CD4-positive, CD25-positive, alpha-beta regulatory T cell (primary cell): Measurements from ENCODE around the gene RAB15. TPM values are rescaled to one million over a fixed set of nuclear protein-coding genes. Genes with fewer than 3 reads are reported as not detected.

ENCODE experiments used
- ATAC-seq, 2 donors: fragments of 150-1000 bp; cut with Tn5 transposase; one replicate each; pipeline ENCODE4 v1.10.0; 2021; ENCODE audit warnings: low read depth in 2 of 2, moderate number of reproducible peaks in 2 of 2, moderate library complexity in 1 of 2
- DNase-seq, 3 donors: peaks; one replicate each; pipeline versions ENCODE4 v3.0.0 to v3.0.0-alpha.2; 2012 to 2022; ENCODE audit warnings: mixed read lengths in 1 of 3
- H3K27ac ChIP-seq: one replicate; pipeline ENCODE4 v1.7.0; 2013; ENCODE audit warnings: mild to moderate bottlenecking, low read length; ENCODE audit not compliant: insufficient read depth, poor library complexity, severe bottlenecking
- H3K27me3 ChIP-seq: one replicate; pipeline ENCODE4 v1.7.0; 2013; ENCODE audit warnings: low read length; ENCODE audit not compliant: control insufficient read depth, insufficient read depth
- H3K36me3 ChIP-seq: one replicate; pipeline ENCODE4 v1.7.0; 2013; ENCODE audit warnings: mild to moderate bottlenecking, low read length, moderate library complexity; ENCODE audit not compliant: control insufficient read depth, insufficient read depth
- H3K4me1 ChIP-seq: 2 replicates; pipeline ENCODE4 v1.7.0; 2013; ENCODE audit warnings: mild to moderate bottlenecking, low read length; ENCODE audit not compliant: insufficient read depth, control insufficient read depth, poor library complexity, severe bottlenecking
- H3K4me3 ChIP-seq: one replicate; pipeline ENCODE4 v1.7.0; 2013; ENCODE audit warnings: low read depth, mild to moderate bottlenecking, low read length, moderate library complexity
- H3K9me3 ChIP-seq, 2 experiments: 1 replicate in 1 of 2; 2 replicates in 1 of 2; pipeline ENCODE4 v1.7.0; 2013; ENCODE audit warnings: low read length in 2 of 2, mild to moderate bottlenecking in 1 of 2, moderate library complexity in 1 of 2; ENCODE audit not compliant: control insufficient read depth in 2 of 2
- H3K27ac Mint-ChIP-seq, 3 donors: one replicate each; pipeline ENCODE4 v1.8.0; 2020 to 2022; ENCODE audit warnings: mild to moderate bottlenecking in 3 of 3, mixed read lengths in 3 of 3, moderate library complexity in 2 of 3
- H3K27me3 Mint-ChIP-seq: one replicate; pipeline ENCODE4 v1.8.0; 2022; ENCODE audit warnings: mild to moderate bottlenecking, mixed read lengths
- H3K36me3 Mint-ChIP-seq: one replicate; pipeline ENCODE4 v1.8.0; 2020; ENCODE audit warnings: mixed read lengths
- H3K4me1 Mint-ChIP-seq, 4 donors: one replicate each; pipeline ENCODE4 v1.8.0; 2020 to 2022; ENCODE audit warnings: mixed read lengths in 4 of 4, mild to moderate bottlenecking in 1 of 4
- H3K4me3 Mint-ChIP-seq, 4 donors: one replicate each; pipeline ENCODE4 v1.8.0; 2020 to 2022; ENCODE audit warnings: mild to moderate bottlenecking in 4 of 4, mixed read lengths in 4 of 4, moderate library complexity in 3 of 4
- H3K9me3 Mint-ChIP-seq, 7 donors: one replicate each; pipeline ENCODE4 v1.8.0; 2020 to 2022; ENCODE audit warnings: mixed read lengths in 7 of 7, mild to moderate bottlenecking in 3 of 7, moderate library complexity in 2 of 7
- polyA plus RNA-seq, 4 donors: library from polyadenylated mRNA; unstranded; fragments of 300-500 nt; fragmentation: Illumina TruSeq; gene quantifications; one replicate each; pipeline ENCODE4 v1.2.3, GENCODE V29; 2021
- total RNA-seq: library from RNA; stranded (reverse); gene quantifications from one replicate; pipeline ENCODE4 v1.2.3, GENCODE V29; 2022

The RAB15 gene
- total and polyA plus RNA-seq, 5 donors from 2014 or later = 3.0 to 6.5 (median 3.3) TPM

GRCh38 chr14:65007202-65007601 is 35.1 kb upstream of the RAB15 start:
- DNase-seq (no peak), ATAC-seq (no peak)
- H3K36me3 Mint-ChIP-seq = peaks cover 45% of the 10 kb centered on the region
- H3K27ac Mint-ChIP-seq = no peak overlapping the region
- peaks cover 9 to 22% (median 14%) of the 10 kb centered on the region in 4 donors for H3K4me1 Mint-ChIP-seq
- no peaks in the 10 kb centered on the region for H3K9me3 Mint-ChIP-seq
- H3K27ac ChIP-seq = no peak overlapping the region
- H3K36me3 ChIP-seq = peaks cover 27% of the 10 kb centered on the region
- H3K4me3 Mint-ChIP-seq = no peak overlapping the region
- H3K27me3 ChIP-seq = no peaks in the 10 kb centered on the region
- H3K27me3 Mint-ChIP-seq = peaks cover 4% of the 10 kb centered on the region
- H3K9me3 ChIP-seq = no peaks in the 10 kb centered on the region
- no peak overlapping the region for H3K4me3 ChIP-seq
- no peaks in the 10 kb centered on the region for H3K4me1 ChIP-seq

GRCh38 chr14:65006261-65006721 is 34.2 kb upstream of the RAB15 start:
- Histone ChIP-seq H3K36me3 (peaks cover 21% of the 10 kb centered on the region), H3K9me3 (no peaks in the 10 kb centered on the region), H3K4me3 (no peak overlapping the region), H3K27me3 (no peaks in the 10 kb centered on the region), H3K4me1 (no peaks in the 10 kb centered on the region), H3K27ac (no peak overlapping the region)
- H3K27me3 Mint-ChIP-seq = peaks cover 4% of the 10 kb centered on the region
- ATAC-seq (no peak), DNase-seq (no peak)
- H3K9me3 Mint-ChIP-seq = no peaks in the 10 kb centered on the region
- peaks cover 10 to 27% (median 17%) of the 10 kb centered on the region in 4 donors for H3K4me1 Mint-ChIP-seq
- peaks cover 40% of the 10 kb centered on the region for H3K36me3 Mint-ChIP-seq
- H3K27ac Mint-ChIP-seq = peak overlapping the region in 1 of 3 donors; percentile 39
- no peak overlapping the region for H3K4me3 Mint-ChIP-seq

DNA sequence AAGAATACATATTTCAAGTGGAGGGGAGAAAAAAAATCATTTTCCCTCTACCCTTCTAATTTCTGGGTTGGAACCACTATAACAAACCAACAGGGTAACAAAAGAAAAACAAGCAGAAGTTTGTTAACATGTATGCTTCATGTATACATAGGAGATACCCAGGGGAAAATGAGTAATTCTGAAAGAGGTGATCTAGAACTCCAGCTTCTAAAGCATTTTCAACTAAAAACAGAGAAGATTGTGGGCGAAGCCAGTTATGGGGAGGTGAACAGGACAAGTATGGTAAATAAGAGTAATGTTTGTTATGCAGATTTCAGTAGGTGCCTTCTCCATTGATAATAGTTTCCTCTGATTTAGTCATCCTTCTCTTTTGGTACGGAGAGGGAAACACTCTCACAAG is 31.3 kb upstream of the RAB15 start:
- Mint-ChIP-seq H3K4me1 (peaks cover 10 to 32% (median 19%) of the 10 kb centered on the region in 4 donors), H3K27ac (peak overlapping the region in 2 of 3 donors; percentile 59 to 69), H3K4me3 (no peak overlapping the region), H3K9me3 (no peaks in the 10 kb centered on the region), H3K36me3 (peaks cover 26% of the 10 kb centered on the region), H3K27me3 (peaks cover 4% of the 10 kb centered on the region)
- ATAC-seq = no peak
- Histone ChIP-seq H3K9me3 (no peaks in the 10 kb centered on the region), H3K36me3 (peaks cover 7% of the 10 kb centered on the region), H3K4me3 (no peak overlapping the region), H3K27ac (no peak overlapping the region), H3K27me3 (no peaks in the 10 kb centered on the region), H3K4me1 (no peaks in the 10 kb centered on the region)
- no peak for DNase-seq

DNA sequence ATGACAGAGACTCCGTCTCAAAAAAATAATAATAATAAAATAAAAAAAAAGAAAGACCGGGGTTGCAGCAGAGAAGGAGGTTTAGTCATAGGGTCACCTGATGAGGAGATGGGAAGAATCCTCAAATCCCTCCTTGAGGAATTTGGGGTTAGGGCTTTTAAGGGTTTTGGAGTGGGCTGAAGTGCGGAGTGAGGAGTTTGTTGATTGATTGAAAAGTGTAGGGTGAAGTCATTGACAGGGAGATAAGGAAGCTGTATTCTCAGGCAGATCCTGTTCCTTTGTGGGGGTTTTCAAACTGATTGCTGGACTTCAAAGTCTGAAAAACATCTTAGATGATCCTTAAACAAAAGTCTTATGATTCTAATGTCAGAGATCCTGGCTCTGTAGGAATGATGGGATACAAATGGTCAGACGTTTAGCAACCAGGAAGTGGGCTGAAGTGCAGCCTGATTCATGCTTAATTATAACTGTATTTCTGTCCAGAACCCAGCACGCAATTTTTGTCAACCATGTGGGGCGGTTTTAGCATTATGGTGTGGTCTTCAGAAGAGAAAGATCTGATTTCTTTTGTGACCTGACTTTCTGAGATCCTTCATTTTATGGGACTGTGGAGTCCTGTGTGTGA is 30.6 kb upstream of the RAB15 start:
- Mint-ChIP-seq H3K9me3 (no peaks in the 10 kb centered on the region), H3K36me3 (peaks cover 26% of the 10 kb centered on the region)

DNA sequence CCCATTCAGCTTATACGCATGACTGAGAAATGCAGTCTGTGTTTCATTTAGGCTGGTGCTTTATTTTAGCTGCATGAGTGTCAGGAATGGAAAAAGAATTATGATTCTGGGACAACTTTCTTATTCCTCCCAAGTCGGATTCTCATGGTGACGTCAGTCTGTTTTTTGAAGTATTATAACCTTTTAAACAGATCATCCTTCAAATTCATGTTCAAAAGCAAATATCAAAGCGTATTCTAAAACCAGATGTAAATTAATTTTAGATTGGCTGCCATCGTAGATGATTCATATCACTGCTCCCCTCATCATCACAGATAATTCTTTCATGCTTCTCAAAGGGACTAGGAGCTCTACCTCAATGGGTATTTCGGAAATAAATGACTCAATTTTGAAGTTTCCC is 29.6 kb upstream of the RAB15 start:
- H3K27me3 ChIP-seq = no peaks in the 10 kb centered on the region
- Mint-ChIP-seq H3K27me3 (peaks cover 4% of the 10 kb centered on the region), H3K27ac (no peak overlapping the region), H3K4me3 (no peak overlapping the region), H3K9me3 (no peaks in the 10 kb centered on the region), H3K4me1 (peaks cover 16 to 40% (median 27%) of the 10 kb centered on the region in 4 donors), H3K36me3 (peaks cover 26% of the 10 kb centered on the region)
- no peak for ATAC-seq
- H3K4me1 ChIP-seq = no peaks in the 10 kb centered on the region
- no peak overlapping the region for H3K27ac ChIP-seq
- H3K9me3 ChIP-seq = no peaks in the 10 kb centered on the region
- no peak for DNase-seq
- H3K36me3 ChIP-seq = peaks cover 5% of the 10 kb centered on the region
- H3K4me3 ChIP-seq = no peak overlapping the region

More for the DNA sequence above, 30.6 kb upstream of the RAB15 start:
- no peaks in the 10 kb centered on the region for H3K27me3 ChIP-seq
- DNase-seq (no peak), ATAC-seq (no peak)
- H3K4me1 Mint-ChIP-seq = peaks cover 10 to 31% (median 20%) of the 10 kb centered on the region in 4 donors
- peaks cover 4% of the 10 kb centered on the region for H3K27me3 Mint-ChIP-seq
- H3K27ac Mint-ChIP-seq = peak overlapping the region in 2 of 3 donors; percentile 35 to 44
- no peak overlapping the region for H3K4me3 ChIP-seq
- H3K36me3 ChIP-seq = peaks cover 5% of the 10 kb centered on the region
- H3K27ac ChIP-seq = no peak overlapping the region
- H3K9me3 ChIP-seq = no peaks in the 10 kb centered on the region
- H3K4me1 ChIP-seq = no peaks in the 10 kb centered on the region
- H3K4me3 Mint-ChIP-seq = no peak overlapping the region

GRCh38 chr14:65000898-65001591 is 28.9 kb upstream of the RAB15 start:
- Histone ChIP-seq H3K9me3 (no peaks in the 10 kb centered on the region), H3K4me1 (no peaks in the 10 kb centered on the region), H3K36me3 (peaks cover 4% of the 10 kb centered on the region), H3K27me3 (no peaks in the 10 kb centered on the region), H3K27ac (no peak overlapping the region), H3K4me3 (no peak overlapping the region)
- H3K27ac Mint-ChIP-seq = no peak overlapping the region
- no peaks in the 10 kb centered on the region for H3K9me3 Mint-ChIP-seq
- H3K36me3 Mint-ChIP-seq = peaks cover 23% of the 10 kb centered on the region
- H3K4me1 Mint-ChIP-seq = peaks cover 19 to 44% (median 28%) of the 10 kb centered on the region in 4 donors
- no peak for ATAC-seq
- H3K27me3 Mint-ChIP-seq = peaks cover 4% of the 10 kb centered on the region
- DNase-seq = no peak
- no peak overlapping the region for H3K4me3 Mint-ChIP-seq

DNA sequence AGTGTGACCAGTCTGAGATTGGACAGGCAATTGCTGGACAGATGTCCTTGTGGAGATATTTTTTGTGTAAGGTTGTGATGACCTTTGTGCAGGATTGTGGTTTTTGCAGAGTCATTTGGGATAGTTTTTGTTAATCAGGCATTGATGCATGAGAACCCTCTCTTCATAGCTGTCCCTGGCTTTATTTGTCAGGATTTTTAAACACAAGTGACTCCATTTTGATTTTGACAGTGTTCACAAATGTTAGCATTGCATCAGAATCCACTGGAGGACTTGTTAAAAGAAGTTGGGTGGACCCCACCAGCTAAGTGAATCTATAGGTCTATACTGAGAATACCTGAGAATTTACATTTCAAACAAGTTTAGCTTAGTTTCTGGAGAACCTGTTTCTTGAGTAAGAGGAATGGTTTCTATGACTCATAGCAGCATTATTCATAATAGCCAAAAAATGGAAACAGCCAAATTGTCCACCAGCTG is 26.4 kb upstream of the RAB15 start:
- no peaks in the 10 kb centered on the region for H3K27me3 ChIP-seq
- H3K4me1 Mint-ChIP-seq = peaks cover 19 to 44% (median 26%) of the 10 kb centered on the region in 4 donors
- no peaks in the 10 kb centered on the region for H3K4me1 ChIP-seq
- H3K27ac ChIP-seq = no peak overlapping the region
- no peaks in the 10 kb centered on the region for H3K9me3 ChIP-seq
- H3K36me3 ChIP-seq = no peaks in the 10 kb centered on the region
- H3K27me3 Mint-ChIP-seq = no peaks in the 10 kb centered on the region
- H3K36me3 Mint-ChIP-seq = peaks cover 8% of the 10 kb centered on the region
- no peak overlapping the region for H3K4me3 ChIP-seq
- no peak overlapping the region for H3K27ac Mint-ChIP-seq
- DNase-seq = no peak
- H3K9me3 Mint-ChIP-seq = no peaks in the 10 kb centered on the region
- no peak for ATAC-seq
- no peak overlapping the region for H3K4me3 Mint-ChIP-seq
